A204.1 (cell line): ENCODE measurements around the gene PRKCZ.

Experiments used
- FAIRE-seq: peaks from 2 replicates; lab custom pipeline; 2012; peaks lifted over from hg19 to GRCh38; lab: Jason Lieb, UNC

PRKCZ gene

DNA sequence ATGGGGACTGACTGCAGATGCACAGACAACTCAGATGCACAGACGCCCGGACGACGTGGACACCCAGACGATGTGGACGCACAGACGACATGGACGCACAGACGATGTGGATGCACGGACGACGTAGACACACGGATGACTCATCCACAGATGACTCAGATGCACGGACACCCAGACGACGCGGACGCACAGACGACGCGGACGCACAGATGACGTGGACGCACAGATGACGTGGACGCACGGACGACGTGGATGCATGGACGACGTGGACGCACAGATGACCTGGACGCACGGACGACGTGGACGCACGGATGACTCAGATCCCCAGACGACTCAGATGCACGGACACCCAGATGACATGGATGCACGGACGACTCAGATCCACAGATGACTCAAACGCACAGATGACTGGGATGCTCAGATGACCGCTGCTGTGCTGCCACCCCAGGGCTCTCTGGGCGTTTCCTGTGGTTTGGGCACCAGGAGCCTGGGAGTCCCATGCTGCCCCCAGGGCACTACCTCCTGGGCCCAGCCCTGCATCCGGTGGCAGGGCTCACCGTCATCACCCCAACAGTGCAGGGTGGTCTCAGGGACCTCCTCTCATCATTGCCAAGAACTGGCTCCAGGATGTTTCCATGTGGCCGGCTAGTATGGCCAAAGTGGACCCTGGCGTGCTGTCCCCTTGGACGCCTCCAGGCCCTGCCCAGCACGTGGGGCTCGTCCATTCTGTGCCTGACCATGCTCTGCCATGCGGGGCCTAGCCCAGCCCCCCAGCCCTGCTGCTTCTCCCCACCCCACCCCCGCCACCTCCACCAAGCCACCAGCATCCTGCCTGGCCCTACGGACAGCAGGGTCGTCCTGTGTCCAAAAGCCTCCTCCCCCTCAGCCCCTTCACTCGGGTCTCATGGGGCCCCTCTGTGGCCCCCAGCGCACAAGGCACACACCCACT lies 130.4 kb downstream of the PRKCZ start:
- no peak for FAIRE-seq

DNA sequence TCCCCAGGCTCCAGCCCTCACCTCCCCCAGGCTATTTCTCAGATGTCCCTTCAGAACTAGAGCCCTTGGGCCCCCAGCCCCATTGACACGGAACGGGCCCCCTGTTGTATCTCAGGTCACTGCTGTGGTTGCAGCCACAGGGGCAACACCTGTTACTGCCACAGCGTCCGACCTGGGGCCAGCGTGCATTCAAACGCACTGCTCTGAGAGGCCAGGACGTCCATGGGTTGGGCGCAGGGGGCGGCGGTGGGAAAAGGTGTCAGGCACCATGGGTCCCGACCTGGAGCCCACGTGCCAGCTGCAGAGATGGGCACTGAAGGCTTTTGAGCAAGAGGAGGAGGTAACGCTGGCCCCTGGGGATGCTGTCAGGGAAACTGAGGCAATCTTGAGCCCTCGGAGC lies 131.1 kb downstream of the PRKCZ start:
- no peak for FAIRE-seq

DNA sequence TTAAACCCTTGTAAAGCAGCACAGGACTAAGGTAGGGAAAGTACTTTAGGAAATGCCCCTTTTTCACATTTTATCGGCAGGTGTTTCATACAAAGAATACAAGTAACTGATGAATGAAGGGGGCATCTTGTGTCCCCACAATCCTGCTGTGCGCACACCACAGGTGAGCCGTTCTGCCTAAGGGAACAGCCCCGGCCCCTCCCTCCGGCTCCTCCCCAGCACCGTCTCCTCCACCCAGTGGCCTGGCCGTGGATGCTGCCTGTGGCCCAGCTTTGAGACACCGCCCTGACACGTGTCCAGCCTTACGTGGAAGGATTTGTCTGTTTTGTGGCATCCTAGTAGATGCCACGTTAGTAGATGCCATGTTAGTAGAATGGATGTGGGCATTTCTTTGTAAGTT lies 131.5 kb downstream of the PRKCZ start:
- no peak for FAIRE-seq

DNA sequence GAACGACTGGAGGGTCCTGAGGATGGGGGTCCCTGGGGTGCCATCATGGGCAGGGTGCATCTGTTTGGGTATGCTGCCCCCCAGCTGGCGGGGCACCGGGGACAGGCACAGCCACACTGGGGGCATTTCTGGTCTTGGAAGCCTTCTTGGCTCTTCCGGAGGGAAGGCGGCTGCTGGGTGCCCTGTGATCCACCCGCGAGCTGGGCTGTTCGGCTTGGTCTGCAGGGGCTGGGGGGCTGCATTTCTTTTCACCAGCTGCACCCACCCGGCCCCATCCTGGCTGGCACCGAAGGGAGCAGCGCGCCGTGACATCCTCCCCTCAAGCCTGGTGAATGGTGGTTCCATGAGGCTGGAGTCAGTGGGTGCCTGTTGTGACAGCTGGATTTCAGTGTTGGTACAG lies 132.2 kb downstream of the PRKCZ start:
- FAIRE-seq = no peak

DNA sequence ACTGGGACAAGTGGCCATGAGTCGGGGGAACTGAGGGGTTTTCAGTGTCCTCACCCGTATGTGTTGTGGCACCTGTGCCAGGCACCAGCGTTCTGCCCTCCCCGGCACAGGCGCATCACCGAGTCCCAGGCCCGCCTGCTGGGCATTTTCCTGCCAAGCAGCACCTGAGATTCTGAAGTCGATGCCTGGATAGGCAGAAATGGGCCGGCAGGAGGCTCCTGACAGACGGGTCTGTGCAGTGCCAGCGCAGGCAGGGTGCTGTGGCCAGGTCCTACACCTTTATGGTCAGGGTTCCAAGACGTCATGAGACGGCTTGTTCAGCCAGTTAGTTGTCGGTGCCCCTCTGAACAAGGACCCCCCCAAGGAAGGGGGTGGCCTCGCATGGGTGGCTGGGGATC lies 133.7 kb downstream of the PRKCZ start:
- FAIRE-seq = no peak

DNA sequence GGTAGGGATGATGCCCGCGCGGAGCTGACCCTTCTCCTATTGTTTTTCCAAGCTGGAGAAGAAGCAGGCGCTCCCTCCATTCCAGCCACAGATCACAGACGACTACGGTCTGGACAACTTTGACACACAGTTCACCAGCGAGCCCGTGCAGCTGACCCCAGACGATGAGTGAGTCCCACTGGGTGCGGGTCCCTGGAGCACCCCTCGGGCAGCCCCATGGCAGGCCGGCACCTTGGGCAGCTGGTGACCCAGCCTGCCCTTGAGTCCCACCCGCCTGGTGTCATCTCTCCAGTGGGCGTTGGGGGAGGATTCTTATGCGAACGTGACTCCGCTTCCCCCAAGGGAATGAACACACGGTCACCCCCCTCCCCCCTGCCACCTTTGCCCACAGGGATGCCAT lies 134.3 kb downstream of the PRKCZ start:
- no peak for FAIRE-seq

DNA sequence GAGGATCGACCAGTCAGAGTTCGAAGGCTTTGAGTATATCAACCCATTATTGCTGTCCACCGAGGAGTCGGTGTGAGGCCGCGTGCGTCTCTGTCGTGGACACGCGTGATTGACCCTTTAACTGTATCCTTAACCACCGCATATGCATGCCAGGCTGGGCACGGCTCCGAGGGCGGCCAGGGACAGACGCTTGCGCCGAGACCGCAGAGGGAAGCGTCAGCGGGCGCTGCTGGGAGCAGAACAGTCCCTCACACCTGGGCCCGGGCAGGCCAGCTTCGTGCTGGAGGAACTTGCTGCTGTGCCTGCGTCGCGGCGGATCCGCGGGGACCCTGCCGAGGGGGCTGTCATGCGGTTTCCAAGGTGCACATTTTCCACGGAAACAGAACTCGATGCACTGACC lies 134.7 kb downstream of the PRKCZ start:
- FAIRE-seq = no peak

DNA sequence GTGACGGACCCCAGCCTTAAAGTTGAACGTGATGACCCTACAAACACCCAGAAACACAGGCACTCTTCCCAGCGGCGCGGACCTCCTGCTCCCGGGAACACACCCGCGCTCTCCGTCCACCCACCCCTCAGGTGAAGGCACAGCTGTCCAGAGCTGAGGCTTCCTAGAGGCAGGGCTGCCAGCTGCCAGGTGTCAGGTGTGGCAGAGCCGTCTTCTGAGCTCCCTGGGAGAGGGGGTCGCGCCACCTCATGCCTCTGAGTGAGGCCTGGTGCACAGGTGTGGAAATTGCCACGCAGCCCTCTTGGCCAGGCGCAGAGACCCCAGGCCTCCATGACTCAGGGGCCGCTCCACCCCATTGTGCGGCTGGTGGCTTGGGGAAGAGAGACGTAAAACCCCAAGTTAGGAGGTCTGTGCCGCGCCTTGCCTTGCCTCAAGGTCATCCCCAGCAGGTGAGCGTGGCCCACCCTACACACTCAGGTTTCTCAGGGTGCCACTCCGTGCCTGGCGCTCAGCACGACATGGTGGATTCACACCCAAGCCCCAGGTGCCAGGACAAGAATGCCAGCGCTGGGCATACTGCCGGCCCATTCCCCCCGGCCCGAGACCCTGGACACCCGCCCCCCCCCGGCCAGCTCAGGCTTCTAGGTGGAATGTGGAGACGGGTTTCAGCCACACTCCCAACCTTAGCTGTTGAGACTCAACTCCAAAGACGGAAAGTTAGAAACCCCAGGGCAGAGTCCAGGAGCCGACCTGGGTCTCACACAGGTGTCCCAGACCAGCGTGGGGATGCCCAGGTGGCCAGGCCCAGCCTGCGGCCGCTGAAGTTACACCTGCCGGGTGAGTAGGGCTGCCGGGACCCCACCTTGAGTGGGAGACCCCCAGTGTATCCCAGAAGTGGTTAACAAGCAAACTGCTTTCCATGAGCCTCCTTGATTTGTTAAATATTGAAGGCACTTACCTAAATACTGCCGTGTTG lies 136.0 kb downstream of the PRKCZ start:
- no peak for FAIRE-seq

DNA sequence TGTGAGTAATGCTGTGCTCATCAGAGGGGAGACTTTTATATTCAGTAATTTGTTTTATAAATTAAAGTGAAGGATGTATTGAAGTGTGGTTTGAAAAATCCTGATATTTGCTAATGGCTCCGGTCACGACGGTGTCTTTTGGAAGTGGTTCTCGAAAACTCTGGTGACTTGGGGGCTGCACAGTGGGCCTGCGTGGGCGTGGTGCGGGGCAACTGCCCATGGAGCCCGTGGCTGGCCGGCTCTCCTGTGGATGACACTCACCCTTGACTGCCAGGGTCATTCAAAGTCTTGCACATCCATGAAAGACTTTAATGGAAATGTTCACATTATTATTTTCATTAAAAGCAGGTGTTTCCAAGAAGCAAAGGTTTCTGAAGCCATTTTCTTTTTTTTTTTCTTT lies 136.7 kb downstream of the PRKCZ start:
- FAIRE-seq = no peak

DNA sequence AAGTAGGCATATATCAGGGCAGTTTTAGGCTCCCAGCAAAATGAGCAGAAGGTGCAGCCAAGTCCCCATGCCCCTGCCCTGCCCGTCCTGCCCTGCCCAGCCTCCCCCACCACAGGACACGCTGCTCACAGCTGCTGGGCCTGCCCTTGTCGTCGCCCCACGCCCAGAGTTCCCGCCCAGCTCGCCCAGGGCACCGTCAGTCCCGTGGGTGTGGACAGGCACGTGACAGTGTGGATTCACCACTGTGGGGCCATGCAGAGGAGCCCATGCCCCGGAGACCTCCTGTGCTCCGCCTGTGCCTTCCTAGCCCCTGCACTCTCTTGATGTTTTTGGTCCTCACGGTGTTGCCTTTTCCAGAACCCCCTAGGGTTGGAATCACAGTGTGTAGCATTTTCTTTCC lies 137.4 kb downstream of the PRKCZ start:
- no peak for FAIRE-seq

DNA sequence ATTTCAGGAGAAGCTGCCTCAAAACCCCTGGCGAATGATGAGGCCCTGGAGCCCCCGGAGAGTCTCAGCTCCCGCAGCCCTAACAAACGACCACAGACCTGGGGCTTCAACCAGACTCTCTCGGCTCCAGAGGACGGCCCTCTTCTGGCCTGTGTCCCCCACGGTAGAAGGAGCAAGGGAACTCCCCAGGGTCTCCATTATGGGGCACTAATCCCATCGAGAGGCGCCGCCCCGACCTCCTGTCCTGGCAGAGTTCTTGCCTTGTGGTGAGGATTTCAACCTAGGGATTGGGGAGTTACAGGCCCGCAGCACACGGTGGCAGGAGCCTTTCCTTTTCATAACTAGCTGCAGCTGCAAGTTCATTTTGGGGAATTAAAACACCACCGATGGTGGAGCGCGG lies 138.1 kb downstream of the PRKCZ start:
- FAIRE-seq = no peak

DNA sequence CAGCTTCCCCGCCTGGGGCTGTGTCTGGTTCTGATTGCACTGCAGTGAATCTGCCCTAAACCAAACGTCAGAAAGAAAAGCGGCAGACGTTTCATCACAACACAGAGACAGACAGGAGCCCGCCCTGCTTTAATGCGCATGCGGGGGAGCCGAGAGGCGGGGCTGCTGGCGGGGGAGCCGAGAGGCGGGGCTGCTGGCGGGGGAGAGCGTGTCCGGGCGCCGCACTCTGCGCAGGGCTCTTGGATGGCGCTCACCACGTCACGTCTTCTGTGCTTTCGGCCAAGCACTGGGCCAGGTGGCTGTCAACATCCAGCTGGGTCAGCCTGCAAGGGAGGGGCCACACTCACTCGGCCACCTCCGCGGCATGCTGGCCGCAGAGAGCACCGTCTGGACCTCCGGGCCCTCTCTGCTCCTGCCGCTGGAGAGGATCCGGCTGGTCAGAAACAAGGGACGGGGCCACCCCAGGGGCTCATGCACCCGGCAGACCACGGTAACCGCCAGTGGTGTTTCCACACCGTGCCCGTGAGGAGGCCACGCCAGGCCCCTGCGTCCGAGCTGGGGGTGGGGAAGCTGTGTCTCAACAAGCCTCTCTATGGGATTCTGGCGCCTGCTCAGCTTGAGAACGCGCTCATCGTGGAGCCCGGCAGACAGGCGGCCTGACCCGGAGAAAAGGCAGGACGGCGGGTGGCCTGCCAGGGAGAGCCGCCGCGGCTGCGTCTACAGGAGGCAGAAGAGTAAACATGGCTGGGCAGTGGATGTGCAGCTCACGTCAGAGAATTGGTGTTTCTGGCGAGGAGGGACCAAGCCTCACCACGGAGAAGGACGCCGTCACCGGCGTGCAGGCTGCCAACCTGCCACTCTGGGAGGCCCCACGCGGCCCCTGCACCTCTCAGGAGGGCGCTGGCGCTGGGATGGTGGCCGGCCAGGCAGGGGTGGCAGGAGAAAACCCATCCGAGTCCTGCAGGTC lies 139.5 kb downstream of the PRKCZ start:
- no peak for FAIRE-seq

DNA sequence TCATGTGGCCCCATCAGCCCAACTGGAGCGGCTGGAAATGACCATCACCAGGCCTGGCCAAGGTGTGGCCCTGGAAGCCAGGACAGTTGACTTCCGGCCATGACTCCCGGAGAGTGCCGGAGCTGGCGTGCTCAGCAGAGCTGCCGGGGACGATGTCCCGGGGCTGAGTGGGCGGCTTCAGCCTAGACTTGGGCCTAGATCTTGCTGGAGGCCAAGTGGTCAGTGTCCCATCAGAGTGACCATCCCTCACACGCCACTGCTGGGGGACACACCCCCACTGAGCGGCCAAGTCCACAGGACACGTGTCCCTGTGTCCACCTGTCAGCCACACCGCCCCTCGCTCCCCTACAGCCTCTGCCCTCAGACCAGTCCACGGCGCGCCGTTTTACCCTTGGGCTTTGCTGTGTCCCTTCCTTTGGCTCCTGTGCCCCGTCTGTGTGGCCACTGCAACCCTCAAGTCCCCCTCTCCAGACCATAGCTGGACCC lies 140.3 kb downstream of the PRKCZ start:
- no peak for FAIRE-seq

DNA sequence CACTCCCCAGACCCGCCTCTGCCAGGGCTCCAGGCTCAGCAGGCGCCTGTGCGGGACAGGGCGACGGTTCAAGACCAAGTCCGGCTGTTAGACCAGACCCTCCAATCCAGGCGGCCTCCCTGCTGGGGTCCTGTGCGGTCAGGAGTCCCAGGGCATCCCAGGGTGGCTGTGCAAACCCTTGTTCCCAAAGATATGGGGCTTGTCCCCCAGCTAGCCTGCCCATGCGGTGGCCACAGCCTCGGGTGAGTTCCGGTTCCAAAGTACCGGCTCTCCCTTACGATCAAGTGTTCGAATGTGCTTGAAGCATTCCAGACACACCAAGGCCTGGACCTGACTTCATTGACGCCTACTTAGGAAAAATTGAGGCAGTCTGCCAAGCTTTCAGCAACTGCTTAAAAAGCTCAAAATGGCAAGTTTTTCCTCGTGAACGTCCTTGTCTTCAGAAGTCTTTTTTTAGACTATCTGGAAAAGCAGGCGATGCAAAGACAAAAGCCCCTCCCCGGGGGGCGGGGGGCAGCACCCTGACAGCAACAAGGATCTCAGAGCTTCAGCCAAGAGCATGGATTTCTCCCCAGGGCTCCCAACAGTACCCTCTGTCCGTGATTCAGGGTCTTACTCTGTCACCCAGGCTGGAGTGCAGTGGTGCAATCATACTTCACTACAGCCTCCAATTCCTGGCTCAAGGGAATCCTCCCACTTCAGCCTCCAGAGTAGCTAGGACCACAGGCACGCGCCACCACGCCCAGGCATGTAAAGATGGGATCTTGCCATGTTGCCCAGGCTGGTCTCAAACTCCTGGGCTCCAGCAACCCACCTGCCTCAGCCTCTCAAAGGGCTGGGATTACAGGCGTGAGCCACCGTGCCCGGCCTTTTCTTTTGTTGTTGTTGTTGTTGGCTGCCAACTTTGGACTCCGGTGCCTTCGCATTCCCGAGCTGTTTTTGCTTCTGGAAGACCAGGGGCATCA lies 142.1 kb downstream of the PRKCZ start:
- no peak for FAIRE-seq

DNA sequence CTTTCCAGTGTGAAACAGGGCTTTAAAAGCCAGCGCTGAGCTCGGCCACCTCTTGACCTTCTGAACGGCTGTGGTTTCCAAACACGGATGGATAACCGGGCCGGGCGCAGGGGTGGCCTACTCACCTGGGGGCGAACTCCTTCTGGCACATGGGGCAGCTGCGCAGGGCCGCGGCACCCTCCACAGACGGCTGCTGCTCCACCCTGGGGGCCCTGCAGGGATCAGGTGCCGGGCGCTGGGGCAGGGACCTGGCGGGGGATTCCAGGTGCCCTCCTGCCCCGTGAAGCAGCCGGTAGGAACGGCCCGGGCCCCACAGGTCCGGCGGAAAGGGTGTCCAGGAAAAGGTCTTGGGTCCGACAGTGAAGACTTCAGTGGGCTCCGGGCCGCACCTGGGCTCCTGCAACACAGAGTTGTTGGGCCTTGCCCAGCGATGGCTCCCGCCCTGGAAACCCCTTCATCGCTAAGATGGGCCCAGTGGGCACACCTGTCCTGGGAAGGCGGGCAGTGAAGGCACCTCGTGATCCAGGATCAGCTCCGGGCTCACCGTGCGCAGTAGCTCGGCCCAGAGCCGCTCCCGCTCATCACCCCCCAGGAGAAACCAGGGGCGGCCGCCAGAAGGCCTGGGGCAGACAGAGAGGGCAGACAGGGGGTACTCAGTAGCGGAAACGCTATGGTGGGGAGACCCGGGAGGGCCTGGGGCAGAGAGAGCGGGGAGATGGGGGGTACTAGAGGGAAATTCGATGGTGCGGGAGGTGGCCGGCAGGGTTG lies 143.5 kb downstream of the PRKCZ start:
- FAIRE-seq = no peak

DNA sequence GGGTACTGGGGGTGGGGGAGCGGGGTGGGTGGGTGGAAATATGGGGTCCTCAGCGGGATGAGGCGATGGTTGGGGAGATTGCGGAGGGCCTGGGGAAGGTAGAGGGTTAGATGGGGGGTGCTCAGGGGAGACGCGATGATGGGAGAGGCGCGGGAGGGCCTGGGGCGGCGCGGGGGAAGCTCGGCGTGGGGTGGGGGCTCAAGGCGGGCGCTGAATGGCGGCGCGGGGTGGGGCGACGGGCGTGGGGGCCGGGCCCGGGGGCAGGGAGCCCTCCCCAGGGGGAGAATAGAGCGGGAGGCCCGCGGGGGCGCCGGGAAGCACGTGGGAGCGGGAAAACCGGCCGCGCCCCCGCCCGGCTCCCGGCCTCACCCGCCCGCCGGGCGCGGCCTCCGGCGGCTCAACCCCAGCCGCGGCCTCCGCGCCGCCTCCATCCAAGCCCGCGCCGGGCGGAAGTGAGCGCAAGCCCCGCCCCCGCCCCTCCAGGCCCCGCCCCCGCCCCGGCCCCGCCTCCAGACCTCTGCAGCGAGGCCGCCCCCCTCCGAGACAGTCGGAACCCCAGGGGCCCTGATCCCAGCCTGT lies 144.2 kb downstream of the PRKCZ start, which contains the start of gene FAAP20:
FAAP20 (minus strand) TSS at position 454 of the 579 bp plus-strand sequence; CDS start at position 431, 23 bp downstream.
- no peak for FAIRE-seq

DNA sequence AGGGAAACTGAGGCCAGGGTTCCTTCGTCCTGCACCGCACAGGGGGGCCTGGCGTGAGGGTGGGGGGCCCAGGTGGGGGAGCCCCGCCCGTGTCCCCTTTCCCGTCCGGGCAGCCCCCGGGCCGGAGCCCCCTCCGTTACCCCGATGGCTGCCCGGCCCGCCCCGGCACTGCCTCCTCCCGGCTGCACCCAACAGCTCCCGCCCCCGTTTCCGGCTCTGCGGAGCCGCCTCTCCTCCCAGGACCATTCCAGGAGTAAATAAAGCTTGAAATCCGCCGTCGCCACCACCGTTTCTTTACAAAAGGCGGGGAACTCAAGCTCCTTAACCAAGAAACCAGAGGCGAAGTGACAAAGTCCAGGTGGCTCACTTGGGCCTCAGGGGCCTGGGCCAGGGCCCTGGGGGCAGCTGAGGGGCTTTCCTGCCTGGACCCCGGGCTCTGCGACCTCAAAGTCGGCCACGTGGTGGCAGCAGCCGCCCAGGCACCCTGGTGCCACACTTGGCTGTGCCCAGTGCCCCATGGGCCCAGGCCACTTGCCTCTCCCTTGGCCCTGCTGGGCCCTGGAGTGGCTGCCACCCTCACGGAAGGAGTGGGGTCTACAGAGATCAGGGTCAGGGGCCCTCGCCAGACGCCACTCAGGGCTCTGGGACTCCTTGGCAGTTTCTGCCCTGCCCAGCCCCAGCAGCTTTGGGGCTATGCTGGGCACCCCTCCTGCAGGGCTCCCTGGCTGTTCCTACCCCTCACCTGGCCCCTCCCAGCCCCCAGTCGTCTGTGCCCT lies 144.9 kb downstream of the PRKCZ start:
- FAIRE-seq = no peak

DNA sequence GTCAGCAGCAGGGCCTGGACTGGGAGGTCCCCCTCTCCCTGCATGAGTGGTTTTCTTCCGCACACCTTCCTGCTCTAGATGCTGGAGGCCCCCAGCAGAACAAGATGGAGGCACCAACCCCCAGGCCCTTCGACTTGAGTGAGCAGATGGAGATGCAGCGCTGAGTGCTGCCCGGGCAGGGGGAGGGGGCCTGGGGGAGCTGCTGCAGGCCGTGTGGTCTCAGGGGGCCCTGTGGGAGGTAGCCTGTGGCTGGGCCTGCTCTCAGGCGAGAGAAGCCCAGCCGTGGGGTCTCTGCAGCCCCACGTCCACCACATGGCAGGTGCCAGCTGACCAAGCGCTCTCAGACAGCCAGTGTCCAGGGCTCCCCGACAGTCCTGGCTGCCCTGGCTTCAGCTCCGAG lies 145.6 kb downstream of the PRKCZ start:
- FAIRE-seq = no peak
